NCI-H748 treated with DMSO at 0.1 percent for 48 hours (cell line): ENCODE measurements around the gene FKBP7.
A peak's percentile ranks its signal among the peaks of the same experiment; 100 is the strongest.
"Not testable (repeated sequence)": the region's sequence is repeated elsewhere in the genome, so short reads cannot be mapped to it uniquely, and the experiment has no call there.

Experiments used
- DNase-seq: peaks from one replicate; lab custom pipeline; 2025; lab: John Stamatoyannopoulos, UW

The FKBP7 gene

DNA sequence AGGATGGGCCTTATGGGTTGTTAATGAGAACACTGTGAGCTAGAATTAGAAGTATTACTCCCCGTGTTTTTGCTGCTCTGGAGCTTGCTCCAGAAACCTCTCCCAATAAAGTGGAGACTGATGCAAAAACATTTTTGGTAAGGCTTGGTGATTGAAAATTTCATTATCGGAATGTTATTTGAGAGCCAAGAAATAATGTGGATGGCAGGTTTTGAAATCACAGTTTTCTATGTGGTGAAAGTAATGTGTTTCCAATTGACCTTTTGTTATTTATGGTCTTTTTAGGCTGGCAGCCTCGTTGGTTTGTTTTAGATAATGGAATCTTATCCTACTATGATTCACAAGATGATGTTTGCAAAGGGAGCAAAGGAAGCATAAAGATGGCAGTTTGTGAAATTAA, 7.0 kb upstream of the FKBP7 start:
- DNase-seq, result no peak

GRCh38 chr2:178484245-178485041, 6.0 kb upstream of the FKBP7 start:
- peak; percentile 48 for DNase-seq

DNA sequence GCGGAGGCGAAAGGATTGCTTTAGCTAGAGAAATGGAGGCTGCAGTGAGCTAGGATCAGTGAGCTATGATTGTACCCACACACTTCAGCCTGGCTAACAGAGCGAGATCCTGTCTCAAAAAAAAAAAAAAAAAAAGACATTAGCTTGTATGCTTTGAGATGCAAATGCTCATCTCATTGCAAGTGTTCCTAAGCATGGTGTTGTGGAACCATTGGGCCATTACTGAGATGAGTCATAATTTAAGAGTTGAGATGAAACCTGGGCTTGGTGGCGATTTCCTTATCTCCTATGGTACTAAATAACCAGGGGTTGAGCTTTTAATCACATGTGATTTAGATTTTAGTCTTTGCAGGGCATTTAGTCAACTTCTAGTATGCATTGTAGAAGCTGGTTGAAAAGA, 4.0 kb upstream of the FKBP7 start:
- no peak for DNase-seq

GRCh38 chr2:178480227-178481181, 2.1 kb upstream of the FKBP7 start, which contains the start of gene PLEKHA3:
TSS of gene PLEKHA3 (plus strand) at chr2:178480457. CDS start at chr2:178480870, 413 bp downstream.
- peak; percentile 65 for DNase-seq

DNA sequence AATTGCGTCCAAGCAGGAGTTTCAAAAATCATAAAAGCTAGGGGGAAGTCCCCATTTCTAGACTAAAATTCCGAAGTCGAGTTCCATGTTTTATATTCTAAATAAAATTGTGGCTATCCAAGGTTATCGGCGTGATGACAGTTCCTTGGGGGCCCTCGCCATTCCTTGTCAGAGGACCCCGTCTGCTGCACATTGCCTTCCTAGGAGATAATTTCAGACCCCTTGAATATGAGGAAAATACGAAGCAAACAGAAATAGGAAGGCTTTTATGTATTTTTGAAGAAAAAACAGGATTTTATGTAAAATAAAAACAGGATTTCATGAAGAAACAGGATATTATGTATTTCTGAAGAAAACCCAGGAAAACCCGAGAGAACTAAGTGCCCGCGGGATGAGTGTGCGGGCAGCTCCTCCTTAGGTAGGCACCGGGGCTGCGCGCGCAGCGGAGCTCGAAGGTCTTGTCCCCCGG, 1.4 kb upstream of the FKBP7 start:
- DNase-seq, result peak; percentile 30

DNA sequence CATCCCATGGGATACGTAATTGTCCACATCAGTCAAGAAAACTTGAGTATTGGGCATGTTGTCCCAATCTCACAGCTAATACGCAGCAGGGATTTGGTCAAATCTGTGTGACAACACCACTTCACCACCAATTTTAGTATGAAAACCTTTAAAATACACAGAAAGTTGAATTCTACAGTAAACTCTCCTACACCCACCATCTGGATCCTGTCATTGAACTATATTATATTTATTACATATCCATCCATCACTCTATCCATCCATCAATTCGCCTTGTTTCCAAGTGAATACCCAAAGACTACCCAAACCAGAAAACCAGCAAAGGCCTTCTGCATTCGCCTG, 846 bp upstream of the FKBP7 start:
- DNase-seq, result no peak

DNA sequence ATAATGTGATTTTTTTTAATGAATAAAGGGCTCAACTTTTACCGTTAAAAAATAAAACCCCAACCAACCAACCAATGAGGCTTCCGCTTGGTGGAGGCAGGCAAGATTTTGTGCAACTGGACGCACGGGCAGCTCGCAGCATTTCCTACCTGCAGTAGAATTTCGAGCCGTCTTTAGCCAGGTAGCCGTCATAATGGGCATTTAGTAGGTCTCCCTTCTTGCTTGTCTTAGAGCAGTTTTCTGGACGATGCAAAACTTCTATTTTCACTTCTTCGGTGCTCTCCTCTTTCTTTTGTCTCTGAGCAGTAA, 316 bp downstream of the FKBP7 start:
- DNase-seq, result peak; percentile 39

GRCh38 chr2:178477443-178478129, 814 bp downstream of the FKBP7 start:
- DNase-seq, result peak; percentile 13

DNA sequence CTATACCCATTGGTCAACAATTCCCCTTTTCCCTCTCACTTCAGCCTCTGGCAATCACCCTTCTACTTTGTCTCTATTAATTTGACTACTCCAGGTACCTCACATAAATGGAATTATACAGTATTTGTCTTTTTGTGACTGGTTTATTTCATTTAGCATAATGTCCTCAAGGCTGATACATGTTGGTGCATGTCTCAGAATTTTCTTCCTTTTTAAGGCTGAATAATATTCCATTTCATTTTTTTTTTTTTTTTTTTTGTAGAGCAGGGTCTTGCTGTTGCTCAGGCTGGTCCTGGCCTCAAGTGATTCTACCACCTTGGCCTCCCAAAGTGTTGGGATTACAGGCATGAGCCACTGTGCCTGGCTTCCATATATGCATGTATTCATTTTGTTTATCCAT, 1.9 kb downstream of the FKBP7 start:
- DNase-seq, result no peak

- DNase-seq, result no peak
Observed at GRCh38 chr2:178474560-178474959, 3.8 kb downstream of the FKBP7 start.

- DNase-seq, result no peak
Observed at GRCh38 chr2:178473931-178474330, 4.5 kb downstream of the FKBP7 start.

GRCh38 chr2:178473373-178473772, 5.0 kb downstream of the FKBP7 start:
- no peak for DNase-seq

GRCh38 chr2:178471313-178471712, 7.1 kb downstream of the FKBP7 start:
- not testable (repeated sequence) for DNase-seq

GRCh38 chr2:178469219-178469849, 9.1 kb downstream of the FKBP7 start:
- no peak for DNase-seq

DNA sequence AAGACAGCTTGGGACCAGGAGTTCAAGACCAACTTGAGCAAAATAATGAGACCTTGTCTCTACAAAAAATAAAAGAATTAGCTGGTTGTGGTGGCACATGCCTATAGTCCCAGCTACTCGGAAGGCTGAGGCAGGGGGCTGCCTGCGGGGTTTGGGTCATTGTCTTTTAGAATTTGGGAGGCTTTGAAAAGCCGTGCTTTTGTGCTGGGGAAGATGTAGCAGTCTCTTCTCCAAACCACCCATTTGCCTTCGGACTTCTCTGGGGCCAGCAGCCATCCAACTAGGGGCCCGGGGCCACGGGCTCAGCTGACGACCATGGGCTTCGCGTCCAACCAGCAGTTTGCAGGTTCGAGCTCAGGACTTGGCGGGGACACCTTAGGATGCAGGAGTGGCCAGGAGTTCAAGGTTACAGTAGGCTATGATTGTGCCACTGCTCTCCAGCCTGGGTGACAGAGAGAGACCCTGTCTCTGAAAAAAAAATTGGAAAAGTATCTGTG, 21.0 kb downstream of the FKBP7 start:
- DNase-seq, result no peak

DNA sequence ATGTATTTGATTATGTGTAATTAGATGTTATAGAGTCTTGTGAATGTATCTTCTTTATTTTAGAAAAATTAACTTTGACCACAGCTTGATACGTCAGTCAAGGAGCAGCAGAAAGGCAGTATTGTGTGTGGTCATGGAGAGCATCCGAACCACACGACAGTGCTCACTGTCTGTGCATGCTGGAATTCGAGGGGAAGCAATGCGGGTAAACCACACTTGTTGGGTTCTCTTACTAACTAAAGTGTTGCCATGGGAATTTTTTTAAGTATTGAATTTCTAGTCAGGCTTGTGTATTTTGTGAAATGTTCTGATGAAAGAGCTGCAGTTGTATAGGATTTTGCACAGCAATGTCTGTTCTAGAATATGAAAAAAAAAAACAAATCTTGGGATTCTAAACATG, 22.5 kb downstream of the FKBP7 start:
- no peak for DNase-seq

- DNase-seq, result no peak
Observed at GRCh38 chr2:178452870-178453269, 25.5 kb downstream of the FKBP7 start.

GRCh38 chr2:178452334-178452733, 26.1 kb downstream of the FKBP7 start:
- DNase-seq, result no peak

- peak; percentile 91 for DNase-seq
Observed at GRCh38 chr2:178450774-178451525, 27.4 kb downstream of the FKBP7 start, which contains the start of the genes PJVK and PRKRA. TSS of gene PJVK (plus strand) at chr2:178451378. CDS start at chr2:178453410, 2,032 bp downstream. TSS of gene PRKRA (minus strand) at chr2:178451175. CDS start at chr2:178451030, 145 bp downstream.

DNA sequence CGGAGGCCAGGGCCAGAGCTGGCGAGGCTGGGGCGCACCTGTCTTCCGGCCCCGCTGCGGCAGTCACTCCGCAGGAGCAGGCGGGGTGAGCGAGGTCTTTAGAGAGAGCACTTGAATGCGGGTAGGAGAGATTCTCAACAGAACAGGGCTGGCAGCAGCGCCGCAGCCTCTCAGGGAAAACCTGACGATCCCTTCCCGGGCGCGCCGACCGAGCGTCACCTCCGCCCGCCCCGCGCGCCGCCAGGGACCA, 28.0 kb downstream of the FKBP7 start:
- DNase-seq, result no peak
